Motor neuron (in vitro differentiated cells): Measurements from ENCODE around the gene PRPSAP1. TPM values are rescaled to one million over a fixed set of nuclear protein-coding genes. Genes with fewer than 3 reads are reported as not detected.

Experiments
- ATAC-seq, 8 experiments: fragments of 200-7000 bp; cut with Tn5 transposase; replicated peaks in 6 of 8; 2 replicates each; pipeline ENCODE4 v1.8.0; 2021; ENCODE audit warnings: mild to moderate bottlenecking in 8 of 8, moderate library complexity in 8 of 8
- H3K27ac ChIP-seq, 2 donors: fragments of 250-450 bp; sonication (Bioruptor Pico); 2 replicates each; pipeline ENCODE4 v1.9.0; 2021; ENCODE audit warnings: antibody characterized with exemption in 2 of 2, mild to moderate bottlenecking in 2 of 2, moderate library complexity in 1 of 2
- H3K4me1 ChIP-seq, 2 donors: fragments of 250-450 bp; sonication (Bioruptor Pico); replicated peaks in 1 of 2; 2 replicates each; pipeline ENCODE4 v1.6.1; 2021; ENCODE audit warnings: antibody characterized with exemption in 2 of 2, mild to moderate bottlenecking in 2 of 2, moderate library complexity in 1 of 2
- H3K4me3 ChIP-seq, 5 donors: fragments of 250-450 bp; sonication (Bioruptor Pico); 2 replicates each; pipeline ENCODE4 v1.9.0; 2021; ENCODE audit warnings: antibody characterized with exemption in 5 of 5, mild to moderate bottlenecking in 5 of 5, moderate library complexity in 4 of 5
- WGBS, 10 experiments: fragments of 450-650 bp; shearing (Covaris generic); methylation state at CpG; one replicate each; pipeline ENCODE4 v1.0.0; 2022; 5-methylcytosine and 5-hydroxymethylcytosine counted together
- in situ Hi-C, 9 experiments: fragments of 400-800 bp; cut with MboI; loops; one replicate each; pipeline ENCODE4 v1.15.0; 2021; ENCODE audit warnings: low sequenced_read_pairs in 9 of 9, low pct_unique_long_range_greater_than_20kb in 2 of 9; ENCODE audit not compliant: unreplicated experiment in 9 of 9
- total RNA-seq, 8 experiments: library from RNA; unstranded; fragments of 300-600 nt; gene quantifications; 2 replicates each; pipeline versions ENCODE4 v1.2.3 to v1.2.4, GENCODE V29; 2022

Gene PRPSAP1
- total RNA-seq, 8 experiments from 2014 or later = 21.3 to 60.3 (median 44.3) TPM

DNA sequence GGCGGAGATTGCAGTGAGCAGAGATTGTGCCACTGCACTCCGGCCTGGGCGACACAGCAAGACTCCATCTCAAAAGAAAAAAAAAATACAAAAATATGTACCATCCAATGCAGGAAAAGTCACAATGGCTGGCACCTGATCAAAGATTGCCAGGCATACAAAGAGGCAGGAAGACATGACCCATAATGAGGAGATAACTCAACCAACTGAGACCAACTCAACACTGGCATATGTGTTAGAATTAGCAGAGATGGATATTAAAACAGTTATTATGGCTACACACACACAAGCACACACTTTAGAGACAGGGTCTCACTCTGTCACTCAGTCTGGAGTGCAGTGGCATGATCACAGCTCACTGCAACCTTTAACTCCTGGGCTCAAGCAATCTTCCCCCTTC lies 56.3 kb downstream of the PRPSAP1 start:
- H3K4me1 ChIP-seq = no peaks in the 10 kb centered on the region
- in situ Hi-C loops = loop anchor here in 7 of 9 experiments (25.0 kb wide), 3 partner anchors 185 to 385 kb away; partner anchors contain the start of genes EXOC7 (in 7 of the 7), CDK3 (in 4 of the 7) and MRPL38 (in 1 of the 7)
- 90 to 100% (median 100%) methylated on average over 1 to 3 of the region's 3 CpGs; no CpG with 5 or more reads in 4 of the 10 experiments for WGBS, 10 experiments
- no peak overlapping the region for H3K27ac ChIP-seq
- no peak overlapping the region for H3K4me3 ChIP-seq
- no peak for ATAC-seq

DNA sequence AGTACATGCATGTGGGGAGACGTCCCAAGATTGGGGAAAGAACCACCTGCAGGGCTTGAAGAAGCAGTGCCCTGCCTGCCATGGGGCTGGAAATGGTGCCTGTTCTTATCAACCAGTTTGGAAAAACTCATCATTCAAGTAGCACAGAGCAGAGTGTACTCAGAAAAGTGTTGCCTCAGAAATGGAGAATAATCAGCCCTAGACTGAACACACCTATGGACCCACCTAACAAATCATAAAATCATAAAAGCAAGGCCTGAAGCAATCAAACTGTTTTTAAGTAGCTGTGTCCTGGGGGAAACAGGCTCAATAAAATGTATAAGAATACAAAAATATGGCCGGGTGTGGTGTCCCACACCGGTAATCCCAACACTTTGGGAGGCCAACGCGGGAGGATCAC lies 56.8 kb downstream of the PRPSAP1 start:
- Histone ChIP-seq H3K4me1 (no peaks in the 10 kb centered on the region), H3K4me3 (no peak overlapping the region), H3K27ac (no peak overlapping the region)
- 75 to 100% (median 94%) methylated on average over 1 to 4 of the region's 5 CpGs; no CpG with 5 or more reads in 5 of the 10 experiments for WGBS, 10 experiments
- ATAC-seq = no peak
- in situ Hi-C loops = loop anchor here in 7 of 9 experiments (25.0 kb wide), 3 partner anchors 185 to 385 kb away; partner anchors contain the start of genes EXOC7 (in 7 of the 7), CDK3 (in 4 of the 7) and MRPL38 (in 1 of the 7)

DNA sequence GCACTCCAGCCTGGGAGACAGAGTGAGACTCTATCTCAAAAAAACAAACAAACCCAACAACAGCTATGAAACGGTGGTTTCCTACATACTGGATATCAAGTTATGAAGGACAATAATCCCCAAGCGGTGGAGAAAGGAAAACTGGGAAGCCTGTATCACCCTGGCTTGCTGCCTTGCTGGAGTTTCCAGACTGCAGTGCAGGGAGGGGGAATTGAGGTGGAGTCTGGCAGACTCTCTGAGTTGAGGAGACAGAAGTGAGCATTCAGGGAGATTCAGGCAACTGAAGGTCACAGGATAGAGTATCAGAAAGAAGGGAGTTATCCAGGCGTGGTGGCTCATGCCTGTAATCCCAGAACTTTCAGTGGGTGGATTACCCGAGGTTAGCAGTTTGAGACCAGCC lies 57.5 kb downstream of the PRPSAP1 start:
- H3K4me1 ChIP-seq = no peaks in the 10 kb centered on the region
- peak in 1 of 8 experiments; percentile 36 for ATAC-seq
- no peak overlapping the region for H3K27ac ChIP-seq
- no peak overlapping the region for H3K4me3 ChIP-seq
- 78 to 100% (median 80%) methylated on average over 1 to 4 of the region's 4 CpGs; no CpG with 5 or more reads in 5 of the 10 experiments for WGBS, 10 experiments
- in situ Hi-C loops = loop anchor here in 7 of 9 experiments (25.0 kb wide), 3 partner anchors 184 to 384 kb away; partner anchors contain the start of genes EXOC7 (in 7 of the 7), CDK3 (in 4 of the 7) and MRPL38 (in 1 of the 7)

DNA sequence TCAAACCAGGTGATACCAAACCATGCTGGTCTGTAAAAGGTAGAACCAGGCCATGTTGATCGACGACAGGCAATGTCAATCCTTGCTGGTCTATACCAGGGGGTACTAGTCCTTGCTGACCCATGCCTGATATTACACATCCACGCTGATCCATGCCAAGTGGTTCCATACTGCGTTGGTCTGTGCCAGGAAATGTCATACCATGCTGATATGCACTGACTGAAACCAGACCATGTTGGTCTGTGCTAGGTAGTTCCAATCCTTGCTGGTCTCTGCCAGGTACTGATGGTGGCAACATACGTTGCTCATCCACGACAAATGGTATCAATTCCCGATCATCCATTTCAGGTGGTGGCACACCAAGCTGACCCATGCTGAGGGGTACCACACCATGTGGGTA lies 60.6 kb downstream of the PRPSAP1 start:
- H3K4me1 ChIP-seq = no peaks in the 10 kb centered on the region
- no peak for ATAC-seq
- WGBS, 10 experiments = 71 to 100% (median 83%) methylated on average over 2 to 7 of the region's 7 CpGs; no CpG with 5 or more reads in 5 of the 10 experiments
- H3K4me3 ChIP-seq = no peak overlapping the region
- H3K27ac ChIP-seq = no peak overlapping the region
- in situ Hi-C loops = loop anchor here in 7 of 9 experiments (25.0 kb wide), 3 partner anchors 181 to 381 kb away; partner anchors contain the start of genes EXOC7 (in 7 of the 7), CDK3 (in 4 of the 7) and MRPL38 (in 1 of the 7)

DNA sequence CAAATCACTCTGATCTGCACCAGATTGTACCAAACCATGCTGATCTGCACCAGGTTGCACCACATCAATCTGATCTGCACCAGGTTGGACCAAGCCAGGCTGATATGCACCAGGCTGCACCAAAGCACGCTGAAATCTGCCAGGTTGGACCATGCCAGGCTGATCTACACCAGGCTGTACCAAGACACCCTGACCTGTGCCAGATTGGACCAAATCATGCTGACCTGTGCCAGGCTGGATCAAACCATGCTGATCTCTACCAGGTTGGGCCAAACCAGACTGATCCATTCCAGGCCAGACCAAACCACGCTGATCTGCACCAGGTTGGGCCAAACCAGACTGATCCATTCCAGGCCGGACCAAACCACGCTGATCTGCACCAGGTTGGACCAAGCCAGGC lies 61.1 kb downstream of the PRPSAP1 start:
- in situ Hi-C loops = loop anchor here in 7 of 9 experiments (25.0 kb wide), 3 partner anchors 180 to 380 kb away; partner anchors contain the start of genes EXOC7 (in 7 of the 7), CDK3 (in 4 of the 7) and MRPL38 (in 1 of the 7)
- no peaks in the 10 kb centered on the region for H3K4me1 ChIP-seq
- WGBS, 10 experiments = 63 to 100% (median 85%) methylated on average over 1 to 3 of the region's 4 CpGs; no CpG with 5 or more reads in 5 of the 10 experiments
- no peak overlapping the region for H3K27ac ChIP-seq
- no peak overlapping the region for H3K4me3 ChIP-seq
- no peak for ATAC-seq

DNA sequence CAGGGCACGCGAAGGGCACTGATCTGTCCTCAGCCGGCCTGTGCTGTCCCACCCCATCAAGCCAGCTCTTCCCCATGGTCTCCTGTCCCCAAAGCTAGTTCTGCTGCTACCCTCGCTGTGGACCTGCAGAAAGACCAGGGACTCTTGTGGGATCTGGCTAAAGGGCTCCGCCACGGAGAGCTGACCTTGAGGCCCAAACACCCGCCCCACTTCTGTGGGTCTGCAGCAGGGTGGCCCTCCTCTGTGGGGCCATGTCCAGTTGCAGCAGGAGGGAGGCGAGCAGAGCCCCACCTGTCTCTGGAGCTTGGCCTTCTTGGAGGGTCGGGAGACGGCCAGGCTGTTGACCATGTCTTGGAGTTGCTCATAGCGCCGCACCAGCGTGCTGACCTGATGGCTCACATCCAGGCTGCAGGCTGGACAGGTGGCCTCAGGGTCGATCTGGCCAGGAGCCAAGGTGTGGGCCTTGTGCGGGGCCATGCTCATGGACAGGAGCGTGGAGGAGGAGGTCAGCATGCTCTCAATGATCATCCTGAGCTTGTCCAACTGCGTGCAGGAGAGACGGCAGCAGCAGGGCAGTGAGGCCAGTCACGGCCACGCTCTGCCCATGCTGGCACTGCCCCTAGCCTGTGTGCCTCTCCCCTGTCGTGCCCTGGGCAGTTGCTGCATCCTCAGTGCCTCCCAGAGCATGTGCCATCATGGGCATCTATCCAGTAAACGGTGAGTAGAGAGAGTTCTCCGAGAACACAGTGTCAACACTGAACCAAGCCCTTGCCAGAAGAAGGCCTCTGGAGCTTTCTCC lies 71.9 kb downstream of the PRPSAP1 start:
- in situ Hi-C loops = loop anchor here in 7 of 9 experiments (25.0 kb wide), 3 partner anchors 169 to 369 kb away; partner anchors contain the start of genes EXOC7 (in 7 of the 7), CDK3 (in 4 of the 7) and MRPL38 (in 1 of the 7)
- 48 to 100% (median 90%) methylated on average over 1 to 14 of the region's 23 CpGs; no CpG with 5 or more reads in 2 of the 10 experiments for WGBS, 10 experiments
- H3K4me3 ChIP-seq = no peak overlapping the region
- no peaks in the 10 kb centered on the region for H3K4me1 ChIP-seq
- H3K27ac ChIP-seq = no peak overlapping the region
- ATAC-seq = peak in 1 of 8 experiments; percentile 8

DNA sequence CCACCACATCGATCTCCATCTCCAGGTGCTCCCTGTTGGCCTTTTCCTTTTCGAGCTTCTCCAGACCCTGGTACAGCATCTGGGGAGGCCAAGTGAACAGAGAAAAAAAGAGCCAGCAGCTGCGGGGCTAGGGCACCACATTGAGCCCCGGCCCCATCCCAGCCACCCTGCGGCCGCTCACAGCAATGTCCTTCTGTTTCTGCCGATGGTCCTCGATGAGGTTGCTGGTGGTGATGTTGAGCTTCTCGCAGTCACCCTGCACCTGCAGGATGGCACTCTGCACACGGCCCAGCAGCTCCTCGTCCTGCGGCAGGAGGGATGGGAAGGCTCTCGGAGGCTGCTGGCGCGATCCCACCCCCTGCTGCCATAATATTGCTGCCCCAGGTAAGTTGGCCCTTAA lies 73.1 kb downstream of the PRPSAP1 start:
- no peak for ATAC-seq
- Histone ChIP-seq H3K4me1 (no peaks in the 10 kb centered on the region), H3K4me3 (no peak overlapping the region), H3K27ac (no peak overlapping the region)
- WGBS, 10 experiments = 73 to 90% methylated on average over 4 to 6 of the region's 15 CpGs; no CpG with 5 or more reads in 8 of the 10 experiments
- in situ Hi-C loops = loop anchor here in 7 of 9 experiments (25.0 kb wide), 3 partner anchors 168 to 368 kb away; partner anchors contain the start of genes EXOC7 (in 7 of the 7), CDK3 (in 4 of the 7) and MRPL38 (in 1 of the 7)

DNA sequence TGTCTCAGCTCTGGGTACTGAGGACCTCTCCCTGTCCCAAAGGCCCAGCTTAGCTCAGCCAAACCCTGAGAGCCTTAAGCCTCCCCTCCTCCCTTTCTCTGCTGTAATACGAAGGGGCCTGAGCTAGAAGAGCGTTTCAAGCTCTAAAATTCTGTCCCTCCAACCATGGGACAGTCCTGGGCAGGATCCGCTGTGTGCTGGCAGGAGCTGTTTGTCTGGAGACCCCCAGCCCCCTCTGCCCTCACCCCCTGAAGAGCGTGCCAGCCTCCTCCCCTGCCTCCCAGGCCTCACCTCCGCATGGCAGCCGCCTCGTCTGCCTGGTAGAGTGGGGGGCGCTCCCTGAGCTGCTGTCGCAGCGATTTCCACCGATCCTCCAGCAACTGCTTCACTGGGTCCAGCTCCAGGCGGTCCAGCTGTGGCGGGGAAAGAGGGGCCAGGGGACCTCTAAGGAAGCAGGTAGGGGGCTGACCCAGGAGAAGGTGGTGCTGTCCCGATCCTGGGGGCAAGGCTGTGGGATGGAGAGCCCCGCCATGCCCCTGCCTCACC lies 73.9 kb downstream of the PRPSAP1 start:
- no peak overlapping the region for H3K4me3 ChIP-seq
- peak in 2 of 8 experiments; percentile 3 to 4 for ATAC-seq
- in situ Hi-C loops = loop anchor here in 8 of 9 experiments (5.0 to 25.0 kb wide), 4 partner anchors 153 to 368 kb away; partner anchors contain the start of genes EXOC7 (in 7 of the 8), CDK3 (in 4 of the 8) and MRPL38 (in 1 of the 8)
- H3K27ac ChIP-seq = no peak overlapping the region
- WGBS, 10 experiments = 100% methylated on average over 1 of the region's 15 CpGs; no CpG with 5 or more reads in 9 of the 10 experiments
- H3K4me1 ChIP-seq = no peaks in the 10 kb centered on the region

DNA sequence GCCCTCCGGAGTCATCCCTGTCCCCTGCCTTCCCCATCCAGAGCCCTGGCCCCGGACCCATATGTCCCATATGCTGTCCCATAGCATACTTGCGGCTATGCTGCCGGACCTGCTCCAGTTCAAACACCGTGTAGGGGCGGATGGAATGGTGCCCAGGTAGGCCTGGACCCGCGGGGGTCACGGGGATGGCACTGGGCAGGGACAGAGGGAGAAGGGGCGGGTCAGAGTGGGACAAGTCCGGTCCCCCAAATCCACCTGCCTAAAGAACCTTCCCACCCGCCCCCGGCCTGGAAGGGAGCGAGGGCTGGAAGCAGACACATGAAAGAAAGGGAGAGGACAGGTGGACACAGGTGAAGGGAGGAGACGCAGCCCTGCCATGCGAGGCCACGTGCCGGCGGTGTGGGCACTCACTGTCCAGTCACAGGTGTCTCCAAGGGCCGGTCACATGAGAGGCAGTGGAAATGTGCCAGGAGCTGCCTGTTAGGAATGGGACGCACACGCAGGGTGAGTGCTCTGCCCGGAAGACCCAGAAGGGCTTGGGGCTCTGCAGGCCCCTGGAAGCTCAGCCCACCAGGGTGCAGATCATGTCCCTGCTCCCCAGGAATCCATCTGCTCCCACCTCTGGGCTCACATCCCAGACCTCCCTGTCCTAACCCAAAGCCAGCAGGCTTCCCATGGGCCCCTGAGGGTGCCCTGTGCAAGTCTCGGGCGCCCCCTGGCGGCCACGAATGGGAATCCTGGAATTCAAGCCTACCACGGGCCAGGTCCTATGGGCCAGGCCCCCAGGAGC lies 74.6 kb downstream of the PRPSAP1 start:
- 0 to 93% (median 33%) methylated on average over 1 to 7 of the region's 28 CpGs; no CpG with 5 or more reads in 5 of the 10 experiments for WGBS, 10 experiments
- Histone ChIP-seq H3K4me1 (no peaks in the 10 kb centered on the region), H3K27ac (no peak overlapping the region), H3K4me3 (no peak overlapping the region)
- in situ Hi-C loops = loop anchor here in 8 of 9 experiments (5.0 to 25.0 kb wide), 4 partner anchors 152 to 367 kb away; partner anchors contain the start of genes EXOC7 (in 7 of the 8), CDK3 (in 4 of the 8) and MRPL38 (in 1 of the 8)
- ATAC-seq = peak; percentile 76 to 96 (median 92)

DNA sequence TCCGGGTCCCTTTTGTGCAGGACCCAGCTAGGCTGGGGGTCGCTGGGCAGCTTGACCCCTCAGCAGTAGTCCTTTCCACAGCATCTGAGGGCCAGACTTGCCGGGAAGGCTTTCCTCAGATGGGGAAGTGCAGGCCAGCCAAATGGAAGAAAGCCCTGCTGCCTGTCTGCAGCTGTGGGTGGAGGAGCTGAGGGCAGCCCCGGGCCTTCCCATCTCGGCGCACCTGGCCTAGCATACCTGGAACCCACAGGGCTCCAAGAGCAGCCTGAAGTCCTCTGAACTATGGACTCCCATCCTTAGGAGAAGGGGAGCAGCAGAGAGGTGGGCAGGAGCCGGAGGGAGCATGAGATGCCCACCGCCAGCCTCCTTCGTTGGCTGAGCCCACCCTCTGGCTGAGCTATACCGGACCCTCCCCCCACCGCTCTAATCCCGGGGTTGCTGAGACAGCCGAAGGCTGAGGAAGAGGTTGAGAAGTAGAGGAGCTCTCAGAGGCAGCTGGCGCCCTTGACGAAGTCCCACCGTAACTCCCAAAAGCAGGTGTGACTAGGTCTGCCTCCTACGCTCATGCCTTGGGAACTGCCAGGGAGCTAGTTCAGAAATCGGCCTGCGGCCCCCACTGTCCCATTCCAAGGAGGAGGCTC lies 75.3 kb downstream of the PRPSAP1 start:
- in situ Hi-C loops = loop anchor here in 8 of 9 experiments (5.0 to 25.0 kb wide), 4 partner anchors 151 to 366 kb away; partner anchors contain the start of genes EXOC7 (in 7 of the 8), CDK3 (in 4 of the 8) and MRPL38 (in 1 of the 8)

More for the DNA sequence above, 75.3 kb downstream of the PRPSAP1 start:
- 40 to 94% (median 92%) methylated on average over 1 to 4 of the region's 19 CpGs; no CpG with 5 or more reads in 6 of the 10 experiments for WGBS, 10 experiments
- no peak for ATAC-seq
- H3K27ac ChIP-seq = no peak overlapping the region
- no peak overlapping the region for H3K4me3 ChIP-seq
- H3K4me1 ChIP-seq = no peaks in the 10 kb centered on the region
